Heart left ventricle (tissue), 16 donors: ENCODE results near the gene ZNF440. TPM values are rescaled to one million over a fixed set of nuclear protein-coding genes. Genes with fewer than 3 reads are reported as not detected.

Experiments
- ATAC-seq, 4 donors: fragments of 200-7000 bp; cut with Tn5 transposase; one replicate each; pipeline ENCODE4 v1.9.1; 2020 to 2022; ENCODE audit warnings: moderate library complexity in 4 of 4, mild to moderate bottlenecking in 3 of 4, moderate number of reproducible peaks in 1 of 4
- DNase-seq, 5 donors: peaks; one replicate each; pipeline ENCODE4 v3.0.0-alpha.2; 2020
- H3K27ac ChIP-seq, 12 donors: fragments of 200-600 bp; sonication (generic) in 4 of 12; one replicate each; pipeline versions ENCODE4 v1.5.0 to v1.8.0; 2016 to 2022; ENCODE audit warnings: mild to moderate bottlenecking in 2 of 12
- H3K27me3 ChIP-seq, 9 donors: fragments of 200-600 bp; sonication (generic) in 2 of 9; one replicate each; pipeline versions ENCODE4 v1.5.1 to v1.8.0; 2016 to 2022; ENCODE audit warnings: mild to moderate bottlenecking in 3 of 9
- H3K36me3 ChIP-seq, 9 donors: fragments of 200-600 bp; sonication (generic) in 2 of 9; one replicate each; pipeline versions ENCODE4 v1.5.0 to v1.8.0; 2018 to 2022; ENCODE audit warnings: mild to moderate bottlenecking in 2 of 9
- H3K4me1 ChIP-seq, 12 donors: fragments of 200-600 bp; sonication (generic) in 4 of 12; one replicate each; pipeline versions ENCODE4 v1.5.0 to v1.8.0; 2016 to 2022; ENCODE audit warnings: mild to moderate bottlenecking in 3 of 12
- H3K4me3 ChIP-seq, 12 donors: fragments of 200-600 bp; sonication (generic) in 4 of 12; one replicate each; pipeline versions ENCODE4 v1.5.0 to v1.8.0; 2017 to 2022; ENCODE audit warnings: mild to moderate bottlenecking in 9 of 12, moderate library complexity in 4 of 12
- H3K9me3 ChIP-seq, 12 donors: fragments of 200-600 bp; sonication (generic) in 4 of 12; one replicate each; pipeline versions ENCODE4 v1.5.0 to v1.8.0; 2016 to 2022; ENCODE audit warnings: mild to moderate bottlenecking in 1 of 12
- POLR2A ChIP-seq, 2 donors: fragments of 450-650 bp; IDR thresholded peaks; one replicate each; pipeline ENCODE4 v1.6.1; 2017; ENCODE audit warnings: antibody characterized with exemption in 2 of 2, mild to moderate bottlenecking in 2 of 2, moderate library complexity in 2 of 2
- WGBS, 4 donors: extraction: QIAGEN DNeasy Blood & Tissue Kit in 2 of 4; methylation state at CpG; one replicate each; pipeline versions ENCODE4 v1.1.5 to v1.1.7; 2013 to 2018; 5-methylcytosine and 5-hydroxymethylcytosine counted together
- intact Hi-C, 10 donors: fragments of 100-400 bp; cut with DNase I; formaldehyde crosslinking; loops; one replicate each; pipeline versions ENCODE4 v1.11.1 to v1.14.2; 2022
- polyA plus RNA-seq, 2 donors: library from polyadenylated mRNA; stranded (reverse); fragments of 200-250 nt; gene quantifications; one replicate each; pipeline ENCODE4 v1.2.3, GENCODE V29; 2013
- total RNA-seq, 9 donors: library from RNA; depleted of rRNA in 2 of 9; stranded (reverse); fragments of >200 nt in 2 of 9; fragmentation: NEBNext Ultra II Directional in 3 of 9; extraction: Animal tissue kit (Norgen Biotek cat#: 25700) in 3 of 9; gene quantifications; one replicate each; pipeline versions ENCODE4 v1.1.0 to v1.2.4, GENCODE V29; 2016 to 2023
- TF ChIP-seq, protein P1 (sequence below), 12 donors: fragments of 200-600 bp; sonication (generic) in 4 of 12; IDR thresholded peaks; one replicate each; pipeline versions ENCODE4 v1.5.0 to v1.8.0; 2018 to 2022; ENCODE audit warnings: antibody characterized with exemption in 12 of 12, mild to moderate bottlenecking in 5 of 12
- donor health status: ischemic (EF 13 %, LVEDD 7.1; RV severe dilation, severe dysfunction).
- donor health status: healthy with polysubstance abuse.
- donor health status: DM: no; HTN: yes; CAD: no.
- donor health status: DM: no; HTN: no; CAD: no.
- donor health status: ischemic (EF 25% LVEDD 6.9; RV normal size, moderate dysfunction).
- donor health status: ischemic (EF 25% LVEDD 5.7; RV mildly dilated, moderate dysfunction).
- donor health status: healthy.
- donor health status: DM: yes; HTN: yes; CAD: no.
- donor health status: ischemic (EF 35%, LVEDD 5.7; RV mildly dilated, moderate dysfunction).
- donor health status: nonischemic (EF 11% LVEDD 7.7; RV severe dilation, severe dysfunction).
- donor health status: DM: yes; HTN: yes; CAD: no.
- donor health status: PGD.
- donor health status: ischemic (EF 29% LVEDD 5.4; RV normal size, mild dysfunction).
- donor health status: nonischemic (EF 23%, LVEDD 6.1; RV moderate dilation, normal function).

ZNF440 gene
- total and polyA plus RNA-seq, 11 donors: 2.5 to 6.6 (median 5.0) TPM

DNA sequence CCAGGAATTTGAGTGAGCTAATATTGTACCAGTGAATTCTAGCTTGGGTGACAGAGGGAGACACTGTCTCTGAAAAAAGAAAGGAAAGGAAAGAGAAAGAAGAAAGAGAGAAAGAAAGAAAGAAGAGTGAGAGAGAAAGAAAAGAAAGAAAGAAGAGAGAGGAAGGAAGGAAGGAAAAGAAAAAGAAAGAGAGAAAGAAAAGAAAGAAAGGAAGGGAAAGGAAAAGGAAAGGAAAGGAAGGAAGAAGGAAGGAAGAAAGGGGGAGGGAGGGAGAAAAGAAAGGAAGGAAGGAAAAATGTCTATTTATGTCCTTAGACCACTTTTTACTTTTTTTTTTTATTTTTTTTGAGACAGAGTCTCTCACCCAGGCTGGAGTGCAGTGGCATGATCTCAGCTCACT, 21.1 kb upstream of the ZNF440 start:
- H3K9me3 ChIP-seq: peaks cover 0 to 34% (median 14%) of the 10 kb centered on the region in 12 donors
- no peak for ATAC-seq
- H3K27me3 ChIP-seq: no peaks in the 10 kb centered on the region
- no peak for DNase-seq
- H3K4me3 ChIP-seq: no peak overlapping the region
- no peaks in the 10 kb centered on the region for H3K36me3 ChIP-seq
- intact Hi-C loops: loop anchor here in 5 of 10 donors (10.0 kb wide), 4 partner anchors 92 to 352 kb away; partner anchors contain the start of genes ZNF20 (in 2 of the 5), ZNF69 (in 1 of the 5) and ZNF878 (in 1 of the 5)
- H3K27ac ChIP-seq: no peak overlapping the region
- peaks cover 0 to 9% (median 8%) of the 10 kb centered on the region in 12 donors for H3K4me1 ChIP-seq
- no peak for TF ChIP-seq POLR2A (IDR thresholded peaks at IDR 0.05)
- TF ChIP-seq, protein P1, sequence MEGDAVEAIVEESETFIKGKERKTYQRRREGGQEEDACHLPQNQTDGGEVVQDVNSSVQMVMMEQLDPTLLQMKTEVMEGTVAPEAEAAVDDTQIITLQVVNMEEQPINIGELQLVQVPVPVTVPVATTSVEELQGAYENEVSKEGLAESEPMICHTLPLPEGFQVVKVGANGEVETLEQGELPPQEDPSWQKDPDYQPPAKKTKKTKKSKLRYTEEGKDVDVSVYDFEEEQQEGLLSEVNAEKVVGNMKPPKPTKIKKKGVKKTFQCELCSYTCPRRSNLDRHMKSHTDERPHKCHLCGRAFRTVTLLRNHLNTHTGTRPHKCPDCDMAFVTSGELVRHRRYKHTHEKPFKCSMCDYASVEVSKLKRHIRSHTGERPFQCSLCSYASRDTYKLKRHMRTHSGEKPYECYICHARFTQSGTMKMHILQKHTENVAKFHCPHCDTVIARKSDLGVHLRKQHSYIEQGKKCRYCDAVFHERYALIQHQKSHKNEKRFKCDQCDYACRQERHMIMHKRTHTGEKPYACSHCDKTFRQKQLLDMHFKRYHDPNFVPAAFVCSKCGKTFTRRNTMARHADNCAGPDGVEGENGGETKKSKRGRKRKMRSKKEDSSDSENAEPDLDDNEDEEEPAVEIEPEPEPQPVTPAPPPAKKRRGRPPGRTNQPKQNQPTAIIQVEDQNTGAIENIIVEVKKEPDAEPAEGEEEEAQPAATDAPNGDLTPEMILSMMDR (IDR thresholded peaks at IDR 0.05): no peak

DNA sequence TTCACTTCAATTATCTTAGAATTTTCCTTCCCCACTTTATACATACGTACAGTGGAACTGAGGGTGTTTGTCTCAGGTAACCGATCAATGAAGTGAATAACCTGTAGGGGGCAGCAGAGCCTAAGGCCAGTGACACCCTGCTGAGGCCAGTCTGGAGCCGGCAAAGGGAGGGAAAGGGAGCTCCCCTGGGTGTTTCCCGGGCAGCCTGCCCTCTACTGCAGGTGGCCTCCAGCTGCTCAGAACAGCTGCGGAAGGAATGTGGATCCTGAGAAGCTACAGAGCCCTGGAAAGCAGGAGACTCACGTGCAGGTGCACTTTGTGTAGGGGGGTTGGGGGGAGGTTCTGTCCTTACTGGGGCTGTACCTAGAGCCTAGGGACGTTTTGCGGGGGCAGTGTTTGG, 16.6 kb upstream of the ZNF440 start:
- no peaks in the 10 kb centered on the region for H3K9me3 ChIP-seq
- peak overlapping the region in 9 of 12 donors; percentile 65 to 93 (median 77) for H3K4me3 ChIP-seq
- peak; percentile 87 to 89 (median 88) for DNase-seq
- no peaks in the 10 kb centered on the region for H3K27me3 ChIP-seq
- TF ChIP-seq POLR2A (IDR thresholded peaks at IDR 0.05): no peak
- TF ChIP-seq, protein P1 (IDR thresholded peaks at IDR 0.05): peak; percentile 85 to 96 (median 92)
- H3K4me1 ChIP-seq: peaks cover 0 to 22% (median 12%) of the 10 kb centered on the region in 12 donors
- 5 to 8% (median 6%) methylated on average over 8 of the region's 8 CpGs for WGBS, 4 donors
- ATAC-seq: peak; percentile 93 to 94 (median 94)
- H3K36me3 ChIP-seq: no peaks in the 10 kb centered on the region
- peak overlapping the region in 4 of 12 donors; percentile 85 to 92 (median 88) for H3K27ac ChIP-seq
- intact Hi-C loops: loop anchor here (1.0 to 10.0 kb wide), 12 partner anchors 84 to 347 kb away; partner anchors contain the start of genes ZNF20 (in 7 of the 10), ZNF69 (in 1 of the 10) and ZNF878 (in 1 of the 10)

DNA sequence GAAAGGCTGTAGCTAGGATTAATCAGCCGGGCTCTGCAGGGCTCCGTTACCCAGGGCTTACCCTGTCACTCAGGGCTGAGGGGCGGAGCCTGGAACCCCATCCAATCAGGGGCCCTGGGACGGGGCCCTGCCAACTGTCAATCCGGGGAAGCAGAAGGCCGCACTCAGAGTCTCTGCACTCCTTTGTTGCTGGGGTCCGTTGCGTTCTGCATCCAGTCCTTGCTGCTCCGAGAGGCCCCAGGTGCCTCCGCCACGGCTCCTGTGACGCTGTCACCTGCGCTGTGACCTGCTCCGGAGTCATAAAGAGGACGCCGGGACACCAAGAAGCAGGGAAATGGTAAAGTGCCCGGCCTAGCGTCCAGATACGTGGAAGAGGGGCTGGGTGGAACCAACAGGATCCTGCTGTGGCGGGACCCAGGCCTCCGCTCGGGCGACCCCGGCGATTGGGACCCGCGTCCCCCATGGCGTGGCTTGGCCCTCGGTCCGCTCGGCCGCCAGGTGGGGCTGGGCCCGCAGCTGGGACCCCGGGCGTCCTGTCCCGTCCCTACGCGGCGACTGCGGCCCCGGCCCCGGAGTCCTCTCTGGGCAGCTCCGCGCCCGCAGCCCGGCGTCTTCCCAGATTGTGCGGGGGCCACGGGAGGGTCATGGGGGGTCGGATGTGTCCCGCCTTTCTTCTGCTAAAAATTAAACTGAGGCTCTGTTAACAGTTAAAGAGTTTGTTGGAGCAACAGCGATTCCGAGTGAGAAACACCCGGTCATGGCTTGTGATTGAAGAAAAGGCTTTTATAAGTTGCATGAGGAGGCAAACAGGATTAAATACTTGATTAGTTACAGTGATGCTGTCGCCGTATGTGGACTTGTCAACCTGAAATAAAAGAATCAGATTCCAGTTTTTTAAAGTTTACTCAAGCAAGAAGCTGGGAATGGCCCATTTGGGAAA, 15.4 kb upstream of the ZNF440 start, which contains the start of gene ZNF491:
ZNF491 (plus strand) TSS at position 133 of the 940 bp plus-strand sequence. CDS start 7,431 bp downstream, outside the sequence.
- WGBS, 4 donors: 0 to 1% (median 0%) methylated on average over 27 to 56 of the region's 56 CpGs
- no peaks in the 10 kb centered on the region for H3K27me3 ChIP-seq
- peak; percentile 93 to 96 (median 95) for DNase-seq
- TF ChIP-seq, protein P1 (IDR thresholded peaks at IDR 0.05): peak in 8 of 12 donors; percentile 14 to 55 (median 39)
- TF ChIP-seq POLR2A (IDR thresholded peaks at IDR 0.05): peak in 1 of 2 donors; percentile 91
- H3K4me3 ChIP-seq: peak within 1 kb of the TSS; percentile 51 to 93 (median 78)
- H3K4me1 ChIP-seq: peaks cover 0 to 22% (median 12%) of the 10 kb centered on the region in 12 donors
- H3K9me3 ChIP-seq: no peaks in the 10 kb centered on the region
- intact Hi-C loops: loop anchor here in 9 of 10 donors (1.0 to 10.0 kb wide), 14 partner anchors 16 to 346 kb away; partner anchors contain the start of genes ZNF20 (in 5 of the 9), ZNF440 (in 2 of the 9), ZNF69 (in 1 of the 9) and ZNF823 (in 1 of the 9)
- ATAC-seq: peak; percentile 99 to 100 (median 99)
- peak within 1 kb of the TSS; percentile 66 to 92 (median 82) for H3K27ac ChIP-seq
- no peaks in the 10 kb centered on the region for H3K36me3 ChIP-seq
